Measurements from ENCODE around the gene CROCC2.

DNA sequence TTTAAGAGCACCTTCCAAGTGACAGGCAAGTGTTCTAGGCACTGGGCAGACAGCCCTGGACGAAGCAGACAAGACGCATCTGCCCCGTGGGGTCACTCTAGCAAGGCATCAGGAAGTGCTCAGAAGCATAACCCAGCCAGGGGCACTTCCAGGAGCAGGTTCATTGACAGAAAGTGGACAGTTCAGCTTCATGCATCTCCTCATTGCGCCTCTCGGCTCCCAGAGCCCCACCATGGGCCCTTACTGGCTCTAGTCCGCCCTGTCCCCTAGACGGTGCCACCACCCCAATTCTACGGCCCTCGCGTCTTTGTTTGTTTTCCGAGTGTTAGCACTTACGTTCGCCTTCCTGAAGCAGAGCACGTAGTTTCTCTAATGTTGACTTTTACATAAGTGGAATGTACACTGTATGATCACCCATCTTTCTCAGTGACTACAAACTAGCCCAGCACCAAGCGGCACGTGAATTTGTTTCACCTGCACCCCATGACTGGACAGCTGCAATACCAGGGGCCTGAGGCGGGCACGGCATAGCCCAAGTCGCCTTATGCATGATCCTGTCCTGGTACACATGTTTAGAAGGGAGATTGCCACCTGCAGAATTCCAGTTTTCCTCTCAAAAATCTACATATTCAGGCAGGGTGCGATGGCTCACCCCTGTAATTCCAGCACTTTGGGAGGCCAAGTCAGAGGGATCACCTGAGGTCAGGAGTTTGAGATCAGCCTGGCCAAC lies 125.5 kb downstream of the CROCC2 start:
- no peak for TF ChIP-seq POLR2A (IDR thresholded peaks at IDR 0.05)
- TF ChIP-seq, protein P1, sequence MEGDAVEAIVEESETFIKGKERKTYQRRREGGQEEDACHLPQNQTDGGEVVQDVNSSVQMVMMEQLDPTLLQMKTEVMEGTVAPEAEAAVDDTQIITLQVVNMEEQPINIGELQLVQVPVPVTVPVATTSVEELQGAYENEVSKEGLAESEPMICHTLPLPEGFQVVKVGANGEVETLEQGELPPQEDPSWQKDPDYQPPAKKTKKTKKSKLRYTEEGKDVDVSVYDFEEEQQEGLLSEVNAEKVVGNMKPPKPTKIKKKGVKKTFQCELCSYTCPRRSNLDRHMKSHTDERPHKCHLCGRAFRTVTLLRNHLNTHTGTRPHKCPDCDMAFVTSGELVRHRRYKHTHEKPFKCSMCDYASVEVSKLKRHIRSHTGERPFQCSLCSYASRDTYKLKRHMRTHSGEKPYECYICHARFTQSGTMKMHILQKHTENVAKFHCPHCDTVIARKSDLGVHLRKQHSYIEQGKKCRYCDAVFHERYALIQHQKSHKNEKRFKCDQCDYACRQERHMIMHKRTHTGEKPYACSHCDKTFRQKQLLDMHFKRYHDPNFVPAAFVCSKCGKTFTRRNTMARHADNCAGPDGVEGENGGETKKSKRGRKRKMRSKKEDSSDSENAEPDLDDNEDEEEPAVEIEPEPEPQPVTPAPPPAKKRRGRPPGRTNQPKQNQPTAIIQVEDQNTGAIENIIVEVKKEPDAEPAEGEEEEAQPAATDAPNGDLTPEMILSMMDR (IDR thresholded peaks at IDR 0.05), result no peak

Data from lower leg skin (tissue), 3 donors.